Activated gamma-delta T cell treated with Interleukin-2 at 50 U/mL for 16 hours (primary cell): ENCODE results near the gene C11orf58.
A peak's percentile ranks its signal among the peaks of the same experiment; 100 is the strongest.

ENCODE experiments used
- DNase-seq: peaks from one replicate; pipeline ENCODE4 v3.0.0-alpha.2; 2020

C11orf58 gene

DNA sequence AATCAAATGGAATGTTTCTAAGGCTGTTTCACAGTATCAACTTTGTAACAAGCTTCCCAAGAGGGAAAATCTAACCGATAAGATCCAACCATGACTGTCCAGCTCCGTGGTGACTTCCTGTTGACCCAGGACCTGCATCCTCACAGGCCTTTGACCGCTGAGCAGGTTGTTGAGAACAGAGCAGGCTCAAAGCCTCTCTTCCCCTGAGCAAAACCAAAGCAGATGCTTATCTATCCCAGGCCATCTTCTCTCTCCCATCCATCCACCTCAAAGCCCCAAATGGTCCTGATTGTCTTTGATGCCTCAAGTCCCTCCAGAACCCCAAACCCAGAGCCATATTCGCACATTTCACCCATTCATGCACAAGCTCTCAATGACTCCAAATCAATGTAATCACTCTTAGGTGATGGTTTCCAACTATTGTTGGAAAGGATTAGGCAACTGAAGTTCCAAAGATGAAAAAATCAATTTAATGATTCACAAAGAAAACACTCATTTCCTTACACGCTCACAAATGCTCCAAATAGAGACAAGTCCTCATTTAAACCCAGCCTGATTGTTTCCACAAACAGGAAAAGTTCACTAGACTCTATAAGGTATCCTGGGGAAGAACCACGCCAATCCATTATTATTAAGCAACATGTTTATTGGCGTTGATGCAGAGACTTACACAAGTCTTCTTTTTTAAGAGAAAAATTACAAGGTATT lies 48.7 kb downstream of the C11orf58 start:
- DNase-seq = no peak

DNA sequence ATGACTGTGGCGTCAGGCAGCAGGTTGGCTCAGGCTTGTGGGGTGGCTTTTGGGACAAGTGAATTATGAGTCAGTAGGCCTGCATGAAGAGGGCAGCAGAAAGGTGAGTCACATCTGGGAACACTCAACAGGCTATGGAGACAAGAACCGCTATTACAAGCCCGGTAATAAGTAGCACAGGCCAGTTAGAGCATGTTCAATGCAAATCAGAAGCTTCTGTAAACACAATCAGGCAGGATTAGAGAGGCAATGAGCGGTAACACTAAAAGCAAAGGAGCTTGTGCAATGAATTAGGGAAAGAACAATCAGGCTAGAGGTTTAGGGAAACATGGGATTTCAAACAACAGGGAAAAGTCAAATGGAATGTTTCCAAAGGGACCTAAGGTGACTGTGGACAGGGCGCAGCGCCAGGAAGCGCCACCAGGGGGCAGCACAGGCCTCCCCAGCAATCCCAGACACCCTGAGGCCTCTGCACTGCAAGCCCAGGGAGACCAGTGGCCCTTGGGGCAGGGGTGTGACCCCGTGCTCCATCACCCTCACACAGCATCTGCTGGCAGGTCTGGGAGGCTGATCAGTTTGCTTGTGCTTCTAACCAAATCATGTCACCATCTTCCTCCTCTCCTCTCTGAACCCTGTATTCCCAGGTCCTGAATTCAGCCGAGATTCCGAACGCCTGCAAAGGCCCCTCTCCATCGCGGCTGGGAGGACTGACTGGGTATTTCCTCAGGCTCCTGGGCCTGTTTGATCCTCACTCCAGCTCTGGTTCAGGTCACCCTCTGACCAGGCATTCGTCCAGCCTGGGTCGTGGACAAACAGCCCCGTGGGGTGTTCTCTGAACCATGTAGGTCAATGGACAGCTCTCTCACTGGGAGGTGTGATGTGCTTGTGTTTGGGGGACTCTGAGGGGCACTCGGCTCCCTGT lies 50.0 kb downstream of the C11orf58 start:
- peak; percentile 45 for DNase-seq

DNA sequence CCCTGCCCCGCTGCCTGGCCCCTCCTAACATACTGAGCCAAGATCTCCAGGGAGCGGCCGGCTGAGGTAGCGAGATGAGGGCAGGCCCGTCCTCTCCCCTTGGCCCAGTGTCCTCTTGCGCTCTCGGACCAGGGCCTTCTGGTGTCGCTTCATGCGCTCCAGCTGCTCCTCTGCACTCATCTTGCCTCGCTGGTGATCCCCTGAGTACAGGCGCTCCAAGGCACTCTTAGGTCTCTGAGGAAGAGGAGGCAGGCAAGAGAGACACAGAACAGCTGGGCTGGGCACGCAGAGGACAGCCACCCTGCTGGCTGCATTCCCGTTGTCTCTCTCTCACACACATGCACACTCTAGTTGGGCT lies 50.6 kb downstream of the C11orf58 start:
- no peak for DNase-seq

DNA sequence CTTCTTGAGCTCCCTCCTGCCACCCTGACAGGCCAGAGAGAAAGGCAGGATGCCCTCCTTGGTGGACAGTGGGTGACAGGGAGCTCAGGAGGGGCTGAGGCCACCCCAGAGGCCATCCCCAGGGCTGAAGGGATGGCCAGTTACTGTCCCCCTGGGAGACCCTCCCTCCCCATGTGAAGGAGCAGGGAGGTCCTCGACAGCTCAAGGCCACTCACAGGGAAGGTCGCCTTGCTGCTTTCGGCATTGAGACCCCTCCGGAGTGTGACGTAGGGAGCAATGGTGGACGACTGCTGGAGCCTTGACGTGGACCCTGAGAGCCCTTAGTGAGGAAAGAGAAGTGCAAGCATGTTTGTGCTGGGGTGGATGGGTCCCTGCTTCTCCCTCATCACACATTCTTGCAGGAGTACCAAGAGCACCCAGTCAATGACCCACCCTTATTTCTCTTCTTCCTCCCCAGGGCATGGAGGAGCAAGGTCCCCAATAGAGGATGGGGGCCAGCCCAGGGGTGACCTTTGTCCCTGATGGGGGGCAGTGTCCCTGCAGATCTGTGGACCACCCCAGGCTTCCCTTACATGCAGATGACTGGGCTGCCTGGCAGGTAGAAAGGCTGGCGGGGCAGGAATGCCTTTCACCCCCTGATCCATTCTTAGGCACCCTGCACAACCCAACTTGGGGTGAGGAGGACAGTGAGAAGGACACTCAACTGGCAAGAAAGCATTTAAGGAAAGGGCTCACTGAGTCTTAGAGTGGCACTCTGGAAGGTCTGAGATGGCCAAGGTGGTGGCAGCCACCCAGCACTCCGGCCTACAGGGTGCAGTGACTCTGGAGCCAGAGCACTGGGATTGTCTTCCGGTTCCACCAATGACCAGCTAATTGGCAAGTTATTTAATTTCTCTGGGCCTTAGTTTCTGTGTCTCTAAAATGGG lies 51.4 kb downstream of the C11orf58 start:
- DNase-seq = no peak

DNA sequence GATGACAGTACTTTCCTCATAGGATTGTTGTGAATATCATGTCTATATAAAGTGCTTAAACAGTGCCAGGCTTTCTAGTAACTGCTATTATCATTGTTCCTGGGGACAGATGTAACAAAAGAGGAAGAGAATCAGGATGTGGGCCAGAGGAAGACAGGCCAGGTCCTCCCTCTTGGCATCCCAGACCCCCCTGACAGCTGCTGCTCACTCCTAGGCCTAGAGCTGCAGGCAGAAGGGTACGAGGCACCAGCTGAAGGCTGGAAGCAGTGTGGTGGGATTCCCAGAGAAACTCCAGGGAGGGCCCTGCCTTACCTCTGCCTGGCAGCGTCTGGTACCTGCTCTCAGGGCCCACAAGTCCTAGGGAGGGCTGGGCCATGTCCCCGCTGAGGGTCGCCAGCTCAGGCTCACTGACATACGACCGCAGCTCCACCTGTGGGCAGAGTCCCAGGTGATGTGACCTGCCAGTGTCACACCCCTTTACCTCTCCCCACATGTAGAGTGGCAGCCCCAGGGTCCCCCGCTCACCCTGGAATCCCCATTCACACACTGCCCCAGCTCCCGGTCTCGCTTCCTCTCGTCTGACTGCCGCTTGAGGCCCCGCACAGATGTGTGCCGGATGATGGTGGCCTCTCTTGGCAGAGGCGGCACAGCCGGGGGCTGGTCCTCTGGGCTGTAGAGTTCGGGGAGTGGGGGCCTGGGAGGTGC lies 52.2 kb downstream of the C11orf58 start:
- no peak for DNase-seq

DNA sequence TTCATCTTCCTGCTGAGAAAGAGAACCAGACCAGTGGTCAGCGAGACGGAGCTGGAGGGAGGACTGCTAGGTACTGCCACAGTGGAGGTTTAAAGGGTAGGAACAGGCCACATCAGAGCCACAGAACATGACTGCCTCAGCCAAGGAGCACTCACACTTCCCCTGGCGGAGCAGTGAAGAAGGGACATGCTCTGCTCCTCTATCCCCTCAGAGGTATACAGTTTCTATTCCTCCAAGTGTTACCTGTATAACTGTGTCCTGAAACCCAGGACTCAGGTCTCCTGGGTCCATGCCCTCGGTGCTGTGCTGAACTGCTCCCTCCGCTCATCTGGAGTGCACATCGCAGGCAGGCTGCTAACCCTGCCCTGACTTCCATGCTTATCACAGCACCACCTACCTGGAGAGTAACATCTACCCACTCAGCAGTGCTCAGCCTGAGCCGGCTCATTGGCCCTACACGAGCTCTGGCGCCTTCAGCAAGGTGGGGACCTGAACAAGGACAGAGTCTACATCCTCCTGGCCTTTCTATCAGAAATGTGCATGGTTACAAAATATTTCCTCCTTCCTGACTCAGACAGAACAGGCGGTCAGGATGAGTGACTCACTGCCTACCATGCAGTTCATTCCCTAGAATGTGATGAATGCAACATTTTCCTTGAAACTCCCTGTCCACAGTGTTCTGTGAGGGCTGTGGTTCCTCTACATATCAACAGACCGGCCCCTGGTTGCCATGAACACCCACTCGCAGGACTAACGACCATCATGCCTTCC lies 52.9 kb downstream of the C11orf58 start:
- DNase-seq = no peak

DNA sequence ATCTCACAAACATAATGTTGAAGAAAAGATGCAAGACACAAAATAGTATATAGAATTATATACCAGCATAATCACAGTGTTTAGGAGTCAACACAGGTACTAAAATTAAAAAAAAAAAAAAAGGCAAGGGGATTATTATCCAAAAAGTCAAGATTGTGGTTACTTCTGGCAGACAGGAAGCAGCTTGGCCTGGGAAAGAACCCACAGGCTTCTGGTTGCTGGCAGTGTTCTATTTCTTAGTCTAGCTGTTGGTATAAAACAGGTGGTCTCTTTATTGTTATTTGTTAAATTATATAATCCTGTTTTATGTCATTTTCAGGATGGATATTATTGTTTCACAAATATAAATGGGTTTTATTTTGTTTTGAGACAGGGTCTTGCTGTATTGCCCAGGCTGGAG lies 54.0 kb downstream of the C11orf58 start:
- DNase-seq = no peak

DNA sequence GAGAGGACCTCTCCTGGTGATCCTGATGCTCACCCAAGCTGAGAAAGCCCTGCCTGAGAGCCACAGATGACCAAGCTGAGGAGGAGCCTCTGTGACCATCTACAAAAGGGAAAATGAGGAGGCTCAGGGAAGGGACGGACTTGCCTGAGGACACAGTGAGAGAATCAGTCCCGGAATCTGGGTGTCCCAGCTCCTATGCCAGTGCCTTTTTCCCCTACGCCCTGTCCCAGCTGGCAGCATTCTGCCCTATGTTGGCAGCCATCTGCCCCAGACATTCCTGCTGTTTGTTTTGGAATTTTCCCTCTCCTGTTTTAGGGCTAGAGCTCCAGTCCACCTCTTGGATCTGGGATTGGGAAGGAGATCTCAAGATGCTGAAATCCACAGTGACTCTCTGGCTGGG lies 54.6 kb downstream of the C11orf58 start:
- DNase-seq = no peak

DNA sequence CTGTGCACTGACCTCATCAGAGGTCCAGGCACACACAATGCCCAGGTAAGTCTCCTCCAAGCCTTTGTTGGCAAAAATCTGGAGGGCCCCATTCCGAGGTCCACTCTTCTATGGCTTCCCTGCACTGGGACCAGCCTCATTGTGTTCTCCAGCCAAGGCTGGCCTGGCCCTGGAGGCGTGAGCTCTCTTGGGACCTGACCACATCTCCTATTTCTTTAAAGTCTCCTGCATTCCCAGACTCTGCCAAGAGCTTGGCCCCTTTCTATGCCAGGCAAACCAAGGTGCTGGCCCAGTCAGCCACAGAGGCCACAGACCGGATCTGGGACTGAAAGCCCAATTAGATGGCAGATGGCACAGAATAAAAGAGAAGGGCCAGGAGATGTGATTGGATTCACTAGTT lies 55.1 kb downstream of the C11orf58 start:
- DNase-seq = no peak

DNA sequence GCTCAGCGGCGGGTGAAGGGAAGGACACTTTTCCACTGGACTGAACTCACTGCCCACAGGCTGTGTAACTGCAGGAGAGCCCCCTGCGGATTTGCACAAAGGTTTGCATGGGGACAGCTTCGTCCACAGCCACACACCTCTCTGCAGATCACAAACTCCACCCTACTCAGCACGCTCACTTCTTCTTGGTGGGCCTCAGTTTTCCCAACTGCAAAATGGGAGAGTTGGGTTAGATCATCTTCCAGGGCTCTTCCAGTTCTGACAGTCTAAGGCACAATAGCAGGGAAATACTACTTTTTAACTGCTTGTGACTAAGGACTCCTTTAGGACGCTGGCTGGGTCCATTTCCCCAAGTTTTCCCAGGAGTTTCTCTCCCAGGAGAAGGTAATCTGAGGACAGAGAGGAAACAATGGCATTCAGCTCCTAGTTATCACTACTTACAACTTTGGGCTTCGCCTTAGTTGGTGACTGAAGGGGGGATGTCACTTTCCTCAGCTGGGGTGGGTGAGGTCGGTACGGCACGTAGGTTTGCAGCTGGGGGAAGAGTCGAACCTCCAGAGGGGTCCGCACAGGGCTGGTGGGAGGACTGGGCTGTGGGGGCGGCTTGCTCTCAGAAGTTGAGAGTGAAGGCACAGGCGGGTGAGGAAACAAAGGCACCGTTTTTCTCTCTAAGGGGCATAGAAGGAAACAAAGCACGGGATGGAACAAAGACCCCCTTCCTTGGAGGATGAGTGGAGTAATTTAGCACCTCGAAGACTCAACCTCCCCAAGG lies 55.8 kb downstream of the C11orf58 start:
- DNase-seq = no peak

DNA sequence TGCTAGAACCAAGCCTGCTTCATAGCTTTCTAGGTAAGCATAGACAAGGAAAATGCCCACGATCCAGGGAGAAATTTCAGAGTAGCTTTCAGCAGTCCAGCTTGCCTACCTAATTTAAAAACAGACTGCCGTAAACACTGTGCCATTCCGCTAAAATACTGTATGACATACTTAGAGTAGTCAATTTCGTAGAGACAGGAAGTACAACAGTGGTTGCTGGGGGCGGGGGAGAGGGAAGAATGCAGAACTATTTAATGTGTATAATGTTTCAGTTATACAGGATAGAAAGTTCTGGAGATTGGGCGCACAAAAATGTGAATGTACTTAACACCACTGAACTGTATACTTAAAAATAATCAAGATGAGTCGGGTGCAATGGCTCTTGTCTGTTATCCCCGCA lies 56.7 kb downstream of the C11orf58 start:
- DNase-seq = no peak

DNA sequence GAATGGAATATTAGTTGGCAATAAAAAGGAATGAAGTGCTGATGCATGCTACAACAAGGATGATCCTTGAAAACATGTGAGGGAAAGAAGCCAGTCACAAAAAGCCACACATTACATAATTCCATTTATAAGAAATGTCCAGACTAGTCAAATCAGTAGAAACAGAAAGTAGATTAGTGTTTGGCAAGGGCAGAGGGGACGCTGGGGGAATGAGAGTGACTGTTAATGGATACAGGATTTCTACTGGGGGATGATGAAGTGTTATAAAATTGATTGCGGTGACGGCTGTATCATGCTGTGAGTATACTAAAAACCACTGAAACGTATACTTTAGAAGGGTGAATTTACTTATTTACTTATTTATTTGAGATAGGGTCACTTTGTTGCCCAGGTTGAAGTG lies 57.9 kb downstream of the C11orf58 start:
- DNase-seq = no peak

DNA sequence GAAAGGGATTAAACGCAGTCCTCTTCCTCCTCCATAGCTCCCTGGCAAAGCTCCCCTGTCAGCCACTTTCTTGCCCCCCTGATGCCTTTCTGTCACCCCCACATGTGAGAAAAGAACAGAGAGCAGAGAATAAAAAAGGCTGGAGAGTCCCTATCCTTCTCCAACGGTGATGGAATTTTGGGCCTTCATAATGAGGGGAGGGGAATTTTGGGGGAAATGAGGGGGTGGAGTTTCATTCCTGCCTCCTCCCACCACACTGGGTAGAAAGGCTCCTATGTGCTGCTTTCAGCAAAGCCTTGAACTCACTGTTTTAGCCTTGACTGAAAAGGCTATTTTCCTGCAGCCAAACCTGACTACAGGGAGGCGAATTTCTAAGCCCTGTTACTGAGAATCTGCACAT lies 59.3 kb downstream of the C11orf58 start:
- no peak for DNase-seq

DNA sequence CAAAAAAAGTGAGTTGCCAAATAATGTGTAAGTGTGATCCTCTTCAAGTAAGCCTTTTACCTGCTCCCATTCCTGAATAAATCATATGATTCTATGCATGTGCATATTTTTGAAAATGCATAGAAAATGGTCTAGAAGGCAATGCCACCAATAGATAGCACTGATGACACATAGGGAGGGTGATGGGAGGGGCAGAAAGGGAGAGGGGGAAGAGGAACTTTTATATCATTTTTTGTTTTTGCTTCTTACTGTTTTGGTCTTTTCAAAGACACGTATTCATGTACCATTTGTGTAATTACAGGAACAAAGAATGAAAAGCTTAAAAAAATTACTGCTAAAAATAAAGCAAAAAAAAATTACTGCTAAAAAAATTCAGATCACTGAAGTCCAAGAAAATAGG lies 60.8 kb downstream of the C11orf58 start:
- no peak for DNase-seq

DNA sequence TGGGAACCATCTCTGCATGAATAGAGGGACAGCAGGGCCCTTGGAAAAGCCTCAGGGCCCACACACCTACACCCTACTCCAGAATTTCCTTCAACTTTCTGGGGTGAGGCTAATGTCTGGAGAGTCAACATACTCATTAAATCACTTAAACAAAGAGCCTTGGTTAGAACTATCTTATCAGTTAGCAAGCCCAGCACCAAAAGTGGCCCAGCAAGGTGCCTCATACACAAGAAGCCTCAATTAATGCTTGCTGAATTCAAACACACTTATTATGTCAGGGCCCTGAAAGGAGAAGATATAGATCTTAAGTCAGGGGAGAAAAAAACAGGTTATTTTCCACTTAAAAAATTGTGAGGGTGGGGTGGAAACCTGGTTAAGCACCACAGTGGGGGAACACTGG lies 61.4 kb downstream of the C11orf58 start:
- DNase-seq = no peak

DNA sequence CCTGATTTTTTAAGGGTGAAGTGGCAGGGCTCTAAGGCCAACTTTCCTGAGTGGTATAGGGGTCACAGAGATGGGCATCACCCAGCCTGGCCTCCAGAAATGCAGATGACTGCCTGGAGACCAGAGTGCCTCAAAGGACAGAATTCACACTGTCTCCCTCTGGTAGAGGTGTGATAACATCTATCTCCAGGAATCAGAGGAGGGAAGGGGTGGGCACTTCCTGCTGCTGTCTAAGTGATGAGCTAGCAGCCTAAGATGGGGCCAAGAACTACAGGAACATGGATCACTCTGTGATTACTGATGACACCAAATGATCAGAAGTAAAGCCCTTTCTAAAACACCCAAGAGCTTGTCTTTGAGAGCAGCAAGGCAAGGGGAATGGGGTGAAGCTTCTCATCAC lies 61.9 kb downstream of the C11orf58 start:
- DNase-seq = no peak

DNA sequence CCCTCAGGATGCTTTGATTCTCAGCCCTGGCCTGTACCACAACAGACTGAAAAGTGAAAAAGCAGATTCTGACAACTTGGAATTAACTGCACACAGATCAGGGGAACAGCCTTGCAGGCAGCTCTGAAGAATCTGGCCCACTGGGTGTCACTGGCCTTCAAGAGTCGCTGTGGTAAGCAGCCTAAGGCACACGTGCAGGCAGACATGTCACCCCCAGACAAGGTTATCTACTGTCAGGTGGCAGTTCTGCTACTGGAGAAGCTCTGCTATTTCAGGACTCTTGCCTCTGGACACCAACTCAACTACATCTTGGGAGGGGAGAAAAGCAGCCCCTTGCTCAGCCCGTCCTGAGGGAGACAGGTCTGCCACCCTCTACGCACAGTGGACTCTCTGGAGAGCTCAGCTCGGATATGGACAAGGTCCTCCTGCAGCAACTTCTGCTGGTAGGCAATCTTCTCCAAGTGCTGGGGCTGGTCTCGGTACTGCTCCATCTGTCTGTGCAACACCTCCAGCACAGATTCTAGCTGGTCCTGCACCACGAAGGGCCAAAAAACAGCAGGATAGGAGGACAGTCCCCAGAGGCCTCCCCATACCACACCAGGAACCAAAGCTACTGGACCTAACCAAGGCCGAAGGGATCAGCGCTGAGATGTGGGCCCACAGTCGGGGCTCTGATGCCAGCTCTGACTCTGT lies 63.0 kb downstream of the C11orf58 start:
- no peak for DNase-seq

DNA sequence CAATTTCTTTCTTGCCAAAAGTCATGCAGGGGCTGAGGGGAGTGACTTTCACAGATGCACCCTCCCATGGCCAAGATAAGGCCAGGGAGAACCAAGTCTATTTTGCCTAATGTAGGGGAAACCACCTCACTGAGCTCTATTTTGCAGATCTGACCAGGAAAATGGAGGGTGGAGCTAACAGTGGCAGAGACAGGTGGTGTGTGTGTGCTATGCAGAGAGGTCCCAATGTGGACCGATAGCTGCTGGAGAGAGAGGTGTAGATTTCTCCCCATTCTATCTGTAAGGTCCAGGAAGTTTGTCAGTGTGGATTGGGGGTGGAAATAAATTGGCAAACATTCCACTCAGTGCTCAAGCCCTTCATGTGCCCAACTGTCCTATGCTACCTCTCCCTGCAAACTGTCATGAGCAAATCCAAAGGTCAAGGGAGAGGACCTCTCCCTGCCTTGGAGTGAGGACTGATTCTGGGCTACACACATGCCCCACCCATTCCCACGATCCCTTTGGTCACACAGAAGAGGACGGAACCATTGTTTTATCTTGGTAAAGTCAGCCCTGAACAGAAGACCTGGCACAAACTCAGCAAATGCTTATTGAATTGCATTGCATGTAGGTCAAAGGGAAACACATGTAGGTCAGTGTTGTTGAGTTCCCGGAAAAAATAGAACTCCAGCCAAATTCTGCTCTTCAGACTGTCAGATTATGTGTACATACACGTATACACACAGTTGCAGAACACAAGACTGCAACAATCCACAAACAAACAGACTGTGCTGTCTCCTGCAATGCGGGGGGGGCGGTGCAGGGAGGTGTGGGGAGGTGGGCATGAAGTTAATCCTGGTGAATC lies 65.9 kb downstream of the C11orf58 start:
- no peak for DNase-seq

DNA sequence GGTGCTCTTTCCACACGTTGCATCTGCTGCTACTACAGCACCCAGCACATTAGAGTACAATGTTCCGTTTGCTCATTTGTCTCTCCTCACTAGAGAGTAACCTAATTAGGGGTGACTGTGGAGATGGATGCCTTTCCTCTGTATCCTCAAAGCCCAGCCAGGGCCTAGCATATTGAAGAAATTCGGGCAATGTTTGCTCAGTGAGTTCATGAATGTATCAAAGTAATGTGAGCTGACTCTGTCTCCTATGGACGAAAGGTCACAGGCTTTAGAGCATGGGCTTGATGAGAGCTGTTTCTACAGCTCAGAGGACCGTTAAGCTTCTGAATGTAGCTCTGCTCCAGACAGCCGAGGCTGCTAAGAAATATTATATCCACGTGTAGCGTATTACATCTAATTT lies 67.5 kb downstream of the C11orf58 start:
- no peak for DNase-seq
